ENCODE data around the gene TCF12.

DNA sequence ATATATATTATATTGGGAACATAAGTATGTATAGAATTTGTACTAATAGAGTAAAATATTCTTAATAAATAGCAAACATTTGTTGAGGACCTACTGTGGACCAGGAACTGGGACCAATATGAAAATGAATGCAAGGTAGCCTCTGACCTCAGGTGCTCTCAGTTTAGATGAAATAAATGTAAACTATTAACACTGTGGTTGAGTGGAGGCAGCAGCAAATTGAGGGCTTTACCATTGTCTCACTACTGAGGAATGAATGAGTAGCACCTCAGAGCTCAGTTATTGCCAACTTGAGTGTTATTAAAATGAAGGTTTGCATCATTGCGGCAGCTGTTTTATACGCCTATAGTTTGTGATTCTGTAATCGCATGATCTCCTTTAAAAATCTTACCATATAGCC lies 366.9 kb downstream of the TCF12 start:
- TF ChIP-seq NFIC (IDR thresholded peaks at IDR 0.05) (no peak), EP300 (IDR thresholded peaks at IDR 0.05; ENCODE audit: borderline replicate concordance) (no peak), TAF1 (IDR thresholded peaks at IDR 0.05; ENCODE audit: low read depth) (no peak), TEAD4 (IDR thresholded peaks at IDR 0.05) (no peak), YY1 (IDR thresholded peaks at IDR 0.05; ENCODE audit: low read depth) (no peak), RAD21 (IDR thresholded peaks at IDR 0.05; ENCODE audit: low read depth) (no peak), TCF12 (IDR thresholded peaks at IDR 0.05; ENCODE audit: low read depth) (no peak), FOXM1 (IDR thresholded peaks at IDR 0.05; ENCODE audit: borderline replicate concordance, low read depth) (no peak)
- TF ChIP-seq, protein P1, sequence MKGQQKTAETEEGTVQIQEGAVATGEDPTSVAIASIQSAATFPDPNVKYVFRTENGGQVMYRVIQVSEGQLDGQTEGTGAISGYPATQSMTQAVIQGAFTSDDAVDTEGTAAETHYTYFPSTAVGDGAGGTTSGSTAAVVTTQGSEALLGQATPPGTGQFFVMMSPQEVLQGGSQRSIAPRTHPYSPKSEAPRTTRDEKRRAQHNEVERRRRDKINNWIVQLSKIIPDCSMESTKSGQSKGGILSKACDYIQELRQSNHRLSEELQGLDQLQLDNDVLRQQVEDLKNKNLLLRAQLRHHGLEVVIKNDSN (IDR thresholded peaks at IDR 0.05): no peak
